GM12878 (cell line): ENCODE measurements around the gene DDR1. TPM values are rescaled to one million over a fixed set of nuclear protein-coding genes. Genes with fewer than 3 reads are reported as not detected.
"Not testable (repeated sequence)": the region's sequence is repeated elsewhere in the genome, so short reads cannot be mapped to it uniquely, and the experiment has no call there.

Experiments used
- ATAC-seq: fragments of 200-7000 bp; cut with Tn5 transposase; 3 replicates; pipeline ENCODE4 v1.9.1; 2020; ENCODE audit warnings: mild to moderate bottlenecking, moderate library complexity
- BruUV-seq: library from RNA; stranded (reverse); fragments of 400-500 nt; replicated peaks from 2 replicates; lab custom pipeline; 2021; lab: Mats Ljungman, UMichigan
- CTCF ChIA-PET: fragments of 300-600 bp; sonication (Branson Sonifier 250); formaldehyde crosslinking; extraction: SDS; loops from one replicate; lab custom pipeline; 2021; ENCODE audit warnings: inconsistent platforms; lab: Yijun Ruan, JAX
- POLR2A ChIA-PET: fragments of 350-600 bp; formaldehyde crosslinking; extraction: SDS; loops from one replicate; lab custom pipeline; 2021; ENCODE audit warnings: inconsistent platforms; lab: Charles Lee
- RAD21 ChIA-PET: fragments of 300-600 bp; sonication (Branson Sonifier 250); formaldehyde crosslinking; loops from one replicate; lab custom pipeline; 2023; ENCODE audit warnings: antibody characterized with exemption; ENCODE audit not compliant: unreplicated experiment; lab: Charles Lee
- SMC1A ChIA-PET: fragments of 300-600 bp; sonication (Branson Sonifier 250); formaldehyde crosslinking; loops from one replicate; lab custom pipeline; 2023; ENCODE audit not compliant: unreplicated experiment, uncharacterized antibody; lab: Charles Lee
- DNase-seq: peaks from one replicate; pipeline ENCODE4 v3.0.0-alpha.2; 2011; ENCODE audit warnings: low read depth, low spot score
- FAIRE-seq: peaks from 3 replicates; lab custom pipeline; 2011; peaks lifted over from hg19 to GRCh38; lab: Jason Lieb, UNC
- H2AFZ ChIP-seq: 2 replicates; pipeline ENCODE4 v1.6.0; 2011; ENCODE audit warnings: low read depth, low read length, control low read depth; ENCODE audit not compliant: control insufficient read depth
- H3K27ac ChIP-seq: 2 replicates; pipeline ENCODE4 v1.5.1; 2011; ENCODE audit warnings: control low read depth; ENCODE audit not compliant: control insufficient read depth, insufficient read depth
- H3K27me3 ChIP-seq, 2 experiments: replicated peaks in 1 of 2; 2 replicates each; pipeline versions ENCODE4 v1.6.0 to v1.6.1; 2011; ENCODE audit warnings: low read length in 1 of 2; ENCODE audit not compliant: control insufficient read depth in 2 of 2, insufficient read depth in 2 of 2
- H3K36me3 ChIP-seq, 2 experiments: 2 replicates each; pipeline ENCODE4 v1.5.1; 2011; ENCODE audit warnings: low read length in 1 of 2; ENCODE audit not compliant: control insufficient read depth in 2 of 2, insufficient read depth in 2 of 2
- H3K4me1 ChIP-seq: 2 replicates; pipeline ENCODE4 v1.6.1; 2011; ENCODE audit warnings: mild to moderate bottlenecking, low read length, moderate library complexity, mixed read lengths; ENCODE audit not compliant: control insufficient read depth, insufficient read depth
- H3K4me2 ChIP-seq: 2 replicates; pipeline ENCODE4 v1.6.0; 2011; ENCODE audit warnings: control low read depth; ENCODE audit not compliant: control insufficient read depth, insufficient read depth
- H3K4me3 ChIP-seq: fragments of 200-600 bp; sonication (generic); 2 replicates; pipeline ENCODE4 v1.5.1; 2016
- H3K79me2 ChIP-seq: 2 replicates; pipeline ENCODE4 v1.6.0; 2011; ENCODE audit warnings: low read length; ENCODE audit not compliant: control insufficient read depth, insufficient read depth
- H3K9ac ChIP-seq: 2 replicates; pipeline ENCODE4 v1.8.0; 2011; ENCODE audit warnings: low read length, control low read depth, mixed read lengths; ENCODE audit not compliant: control insufficient read depth, insufficient read depth
- H3K9me3 ChIP-seq: replicated peaks from 3 replicates; pipeline ENCODE4 v1.5.1; 2011; ENCODE audit warnings: mild to moderate bottlenecking, low read length; ENCODE audit not compliant: control insufficient read depth, insufficient read depth
- H4K20me1 ChIP-seq: 2 replicates; pipeline ENCODE4 v1.6.0; 2011; ENCODE audit not compliant: control insufficient read depth, insufficient read depth
- ETV6 ChIP-seq, 2 experiments: fragments of 450-650 bp in 1 of 2; IDR thresholded peaks in 1 of 2; conservative IDR thresholded peaks in 1 of 2; 2 replicates each; pipeline ENCODE4 v1.6.1; 2014; ENCODE audit warnings: antibody characterized with exemption in 1 of 2, borderline replicate concordance in 1 of 2, low read depth in 1 of 2, mild to moderate bottlenecking in 1 of 2, moderate library complexity in 1 of 2
- JUND ChIP-seq: IDR thresholded peaks from 2 replicates; pipeline ENCODE4 v1.6.1; 2012; ENCODE audit warnings: low read depth, mild to moderate bottlenecking, low read length, improper control_type of control experiment, moderate library complexity
- KAT2A ChIP-seq: conservative IDR thresholded peaks from 2 replicates; pipeline ENCODE4 v1.6.1; 2011; ENCODE audit warnings: low read depth, low read length; ENCODE audit not compliant: control insufficient read depth
- KLF5 ChIP-seq: fragments of 450-650 bp; IDR thresholded peaks from 2 replicates; pipeline ENCODE4 v1.6.1; 2014; ENCODE audit warnings: mild to moderate bottlenecking; ENCODE audit not compliant: partially characterized antibody
- MXI1 ChIP-seq: fragments of 150-350 bp; IDR thresholded peaks from 2 replicates; pipeline ENCODE4 v1.6.1; 2011; ENCODE audit warnings: low read depth, mild to moderate bottlenecking, inconsistent platforms, low read length, improper control_type of control experiment
- NBN ChIP-seq: fragments of 450-650 bp; IDR thresholded peaks from 2 replicates; pipeline ENCODE4 v1.6.1; 2016
- NRF1 ChIP-seq: conservative IDR thresholded peaks from 2 replicates; pipeline ENCODE4 v1.6.1; 2011; ENCODE audit warnings: mild to moderate bottlenecking, low read depth, low read length, improper control_type of control experiment
- WGBS: methylation state at CpG from one replicate; pipeline ENCODE4 v1.1.6; 2016; ENCODE audit warnings: low lambda C conversion rate; ENCODE audit not compliant: insufficient replicate concordance, insufficient coverage; ENCODE audit errors: missing lambda C conversion rate; 5-methylcytosine and 5-hydroxymethylcytosine counted together
- in situ Hi-C: fragments of 300-500 bp; cut with MboI; formaldehyde crosslinking; loops from 9 replicates; pipeline ENCODE4 v1.14.3; 2018; ENCODE audit warnings: mixed read lengths
- intact Hi-C: fragments of 100-400 bp; cut with micrococcal nuclease; formaldehyde crosslinking; loops from one replicate; pipeline ENCODE4 v1.14.2; 2022; ENCODE audit not compliant: unreplicated experiment
- polyA plus RNA-seq, 11 experiments: library from polyadenylated mRNA; depleted of rRNA in 4 of 11; unstranded in 6 of 11; stranded (reverse) in 5 of 11; fragments of >200 nt; fragmentation: Nextera tagmentation in 4 of 11; fragmentation: Illumina TruSeq in 1 of 11; extraction: Ambion mirVana in 4 of 11; extraction: Trizol in 1 of 11; gene quantifications; 1 replicate in 1 of 11; 2 replicates in 10 of 11; pipeline versions ENCODE4 v1.2.1 to v1.2.3, GENCODE V29; 2011 to 2016; ENCODE audit warnings: inconsistent platforms in 2 of 11, missing spikeins in 2 of 11, low read depth in 1 of 11
- total RNA-seq, 4 experiments: library from RNA; depleted of rRNA in 3 of 4; stranded (reverse); fragments of >200 nt in 3 of 4; fragmentation: Illumina TruSeq in 1 of 4; extraction: Trizol in 1 of 4; gene quantifications; 2 replicates each; pipeline versions ENCODE4 v1.2.1 to v1.2.3, GENCODE V29; 2013 to 2021
- TF ChIP-seq, protein P1 (sequence below): fragments of 450-650 bp; IDR thresholded peaks from 2 replicates; pipeline ENCODE4 v1.6.1; 2014; ENCODE audit warnings: mild to moderate bottlenecking
- TF ChIP-seq, protein P2 (sequence below): fragments of 450-650 bp; IDR thresholded peaks from 2 replicates; pipeline ENCODE4 v1.6.1; 2018; ENCODE audit warnings: mild to moderate bottlenecking, low read depth, moderate library complexity; ENCODE audit not compliant: partially characterized antibody

Gene DDR1
- total and polyA plus RNA-seq, 10 of the 15 experiments (the other 5 are each of a cell fraction or from before 2014, with no cell fraction given) = 1.1 to 39.0 (median 11.9) TPM

DNA sequence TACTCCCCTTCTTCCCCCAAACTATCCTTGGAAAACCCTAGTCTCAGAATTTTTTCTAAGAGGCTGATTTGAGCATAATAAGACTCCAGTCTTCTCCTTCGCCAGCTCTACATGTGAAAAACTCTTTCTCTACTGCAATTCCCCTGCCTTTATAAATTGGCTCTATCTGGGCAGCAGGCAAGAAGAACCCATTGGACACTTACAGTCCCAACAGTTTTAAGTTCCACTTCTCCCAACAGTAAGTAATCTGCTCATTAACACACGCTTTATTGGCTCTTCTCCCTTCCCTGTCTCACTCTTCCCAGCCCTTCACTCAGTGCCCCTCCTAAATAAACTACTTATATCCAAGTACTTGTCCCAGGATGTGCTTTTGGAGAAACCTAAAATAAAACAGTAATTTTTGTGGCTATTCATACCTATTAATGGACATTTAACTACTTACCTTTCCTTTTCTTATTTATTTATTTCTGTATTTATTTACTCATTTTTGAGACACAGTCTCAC is 11.1 kb upstream of the DDR1 start:
- no TSS peak for BruUV-seq
- DNase-seq (no peak), FAIRE-seq (no peak)
- Histone ChIP-seq H3K36me3 (no peaks in the 10 kb centered on the region), H3K9ac (no peak overlapping the region), H3K79me2 (no peaks in the 10 kb centered on the region), H2AFZ (no peak overlapping the region), H3K27ac (no peak overlapping the region)
- ChIA-PET RAD21 (no interaction called here), SMC1A (interaction anchor here (0.7 to 1.4 kb wide), 2 partner anchors 35 to 118 kb away, joined by 3 to 5 read pairs; no protein-coding TSS in a partner anchor)
- intact Hi-C loops = no loop called here
- WGBS = 97% methylated on average over 2 of the region's 2 CpGs
- TF ChIP-seq NBN (no peak), MXI1 (no peak), JUND (no peak), NRF1 (no peak), KAT2A (no peak), ETV6 (conservative IDR thresholded peaks at IDR 0.05 in 1 of 2, IDR thresholded peaks at IDR 0.05 in 1 of 2; ENCODE audit: borderline replicate concordance in 1 of 2, low read depth in 1 of 2) (no peak), KLF5 (no peak)
- TF ChIP-seq, protein P1, sequence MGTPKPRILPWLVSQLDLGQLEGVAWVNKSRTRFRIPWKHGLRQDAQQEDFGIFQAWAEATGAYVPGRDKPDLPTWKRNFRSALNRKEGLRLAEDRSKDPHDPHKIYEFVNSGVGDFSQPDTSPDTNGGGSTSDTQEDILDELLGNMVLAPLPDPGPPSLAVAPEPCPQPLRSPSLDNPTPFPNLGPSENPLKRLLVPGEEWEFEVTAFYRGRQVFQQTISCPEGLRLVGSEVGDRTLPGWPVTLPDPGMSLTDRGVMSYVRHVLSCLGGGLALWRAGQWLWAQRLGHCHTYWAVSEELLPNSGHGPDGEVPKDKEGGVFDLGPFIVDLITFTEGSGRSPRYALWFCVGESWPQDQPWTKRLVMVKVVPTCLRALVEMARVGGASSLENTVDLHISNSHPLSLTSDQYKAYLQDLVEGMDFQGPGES = no peak
- TF ChIP-seq, protein P2, sequence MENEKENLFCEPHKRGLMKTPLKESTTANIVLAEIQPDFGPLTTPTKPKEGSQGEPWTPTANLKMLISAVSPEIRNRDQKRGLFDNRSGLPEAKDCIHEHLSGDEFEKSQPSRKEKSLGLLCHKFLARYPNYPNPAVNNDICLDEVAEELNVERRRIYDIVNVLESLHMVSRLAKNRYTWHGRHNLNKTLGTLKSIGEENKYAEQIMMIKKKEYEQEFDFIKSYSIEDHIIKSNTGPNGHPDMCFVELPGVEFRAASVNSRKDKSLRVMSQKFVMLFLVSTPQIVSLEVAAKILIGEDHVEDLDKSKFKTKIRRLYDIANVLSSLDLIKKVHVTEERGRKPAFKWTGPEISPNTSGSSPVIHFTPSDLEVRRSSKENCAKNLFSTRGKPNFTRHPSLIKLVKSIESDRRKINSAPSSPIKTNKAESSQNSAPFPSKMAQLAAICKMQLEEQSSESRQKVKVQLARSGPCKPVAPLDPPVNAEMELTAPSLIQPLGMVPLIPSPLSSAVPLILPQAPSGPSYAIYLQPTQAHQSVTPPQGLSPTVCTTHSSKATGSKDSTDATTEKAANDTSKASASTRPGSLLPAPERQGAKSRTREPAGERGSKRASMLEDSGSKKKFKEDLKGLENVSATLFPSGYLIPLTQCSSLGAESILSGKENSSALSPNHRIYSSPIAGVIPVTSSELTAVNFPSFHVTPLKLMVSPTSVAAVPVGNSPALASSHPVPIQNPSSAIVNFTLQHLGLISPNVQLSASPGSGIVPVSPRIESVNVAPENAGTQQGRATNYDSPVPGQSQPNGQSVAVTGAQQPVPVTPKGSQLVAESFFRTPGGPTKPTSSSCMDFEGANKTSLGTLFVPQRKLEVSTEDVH = no peak
- TF ChIP-seq, all 136 proteins: peak for 0
- Histone ChIP-seq H3K27me3 (no peaks in the 10 kb centered on the region), H3K4me2 (no peak overlapping the region), H3K4me3 (no peak overlapping the region), H3K4me1 (peaks cover 12% of the 10 kb centered on the region), H3K9me3 (peaks cover 10% of the 10 kb centered on the region; the same call in 2 of the 3 replicates), H4K20me1 (no peaks in the 10 kb centered on the region)
- ATAC-seq = no peak
- in situ Hi-C loops = no loop called here
- ChIA-PET POLR2A (no interaction called here), CTCF (interaction anchor here (1.1 to 1.3 kb wide), 2 partner anchors 41 to 45 kb away, joined by 3 read pairs; no protein-coding TSS in a partner anchor)

DNA sequence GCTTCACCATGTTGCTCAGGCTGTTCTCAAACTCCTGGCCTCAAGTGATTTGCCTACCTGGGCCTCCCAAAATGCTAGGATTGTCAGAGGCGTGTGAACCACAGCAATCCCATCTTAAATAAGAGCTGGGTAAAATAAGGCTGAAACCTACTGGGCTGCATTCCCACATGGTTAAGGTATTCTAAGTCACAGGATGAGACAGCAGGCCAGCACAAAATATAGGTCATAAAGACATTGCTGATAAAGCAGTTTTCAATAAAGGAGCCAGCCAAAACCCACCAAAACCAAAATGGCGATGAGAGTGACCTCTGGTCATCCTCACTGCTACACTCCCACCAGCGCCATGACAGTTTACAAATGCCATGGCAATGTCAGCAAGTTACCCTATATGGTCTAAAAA is 10.5 kb upstream of the DDR1 start:
- DNase-seq, POLR2A ChIA-PET, H3K4me3 ChIP-seq, H3K9ac ChIP-seq, H3K79me2 ChIP-seq, ATAC-seq, H4K20me1 ChIP-seq, H3K27ac ChIP-seq, FAIRE-seq, H3K27me3 ChIP-seq, H2AFZ ChIP-seq, in situ Hi-C loops, BruUV-seq, H3K36me3 ChIP-seq, H3K4me2 ChIP-seq, H3K9me3 ChIP-seq, intact Hi-C loops, RAD21 ChIA-PET: not testable (repeated sequence)
- ChIA-PET CTCF (interaction anchor here (1.3 kb wide), 1 partner anchor 45 kb away, joined by 3 read pairs; no protein-coding TSS in a partner anchor), SMC1A (interaction anchor here (0.7 to 1.4 kb wide), 2 partner anchors 14 to 36 kb away, joined by 3 read pairs; no protein-coding TSS in a partner anchor)
- 69% methylated on average over 3 of the region's 3 CpGs for WGBS
- H3K4me1 ChIP-seq = peaks cover 12% of the 10 kb centered on the region
